Measurements from ENCODE around the gene NAIP. TPM values are rescaled to one million over a fixed set of nuclear protein-coding genes. Genes with fewer than 3 reads are reported as not detected.

Gene NAIP
- polyA plus RNA-seq, 1 donor (not counting 4 experiments of a cell fraction or from before 2014, with no cell fraction given): 1.7 TPM

DNA sequence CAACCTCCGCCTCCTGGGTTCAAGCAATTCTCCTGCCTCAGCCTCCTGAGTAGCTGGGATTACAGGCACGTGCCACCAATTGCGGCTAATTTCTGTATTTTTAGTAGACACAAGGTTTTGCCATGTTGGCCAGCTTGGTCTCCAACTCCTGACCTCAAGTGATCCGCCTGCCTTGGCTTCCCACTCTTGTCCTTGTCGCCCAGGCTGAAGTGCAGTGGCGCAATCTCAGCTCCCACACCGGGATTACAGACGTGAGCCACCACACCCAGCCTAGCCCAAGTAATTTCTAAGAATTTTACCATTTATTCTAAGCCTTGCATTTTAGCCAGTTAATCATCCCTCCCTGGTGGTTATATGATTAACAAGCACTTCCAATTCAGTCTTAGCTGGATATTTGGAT lies 11.0 kb downstream of the NAIP start:
- H3K79me2 ChIP-seq (ENCODE audit: control insufficient read depth, insufficient read depth, low read length): no peaks in the 10 kb centered on the region
- no peaks in the 10 kb centered on the region for H3K27me3 ChIP-seq (ENCODE audit: control insufficient read depth, extremely low read depth, insufficient read depth, low read length)
- no peak overlapping the region for H3K4me2 ChIP-seq (ENCODE audit: control insufficient read depth, extremely low read depth, insufficient read depth, low read depth, low read length)
- no peak for DNase-seq (ENCODE audit: low read depth, low spot score)
- TF ChIP-seq, protein P1, sequence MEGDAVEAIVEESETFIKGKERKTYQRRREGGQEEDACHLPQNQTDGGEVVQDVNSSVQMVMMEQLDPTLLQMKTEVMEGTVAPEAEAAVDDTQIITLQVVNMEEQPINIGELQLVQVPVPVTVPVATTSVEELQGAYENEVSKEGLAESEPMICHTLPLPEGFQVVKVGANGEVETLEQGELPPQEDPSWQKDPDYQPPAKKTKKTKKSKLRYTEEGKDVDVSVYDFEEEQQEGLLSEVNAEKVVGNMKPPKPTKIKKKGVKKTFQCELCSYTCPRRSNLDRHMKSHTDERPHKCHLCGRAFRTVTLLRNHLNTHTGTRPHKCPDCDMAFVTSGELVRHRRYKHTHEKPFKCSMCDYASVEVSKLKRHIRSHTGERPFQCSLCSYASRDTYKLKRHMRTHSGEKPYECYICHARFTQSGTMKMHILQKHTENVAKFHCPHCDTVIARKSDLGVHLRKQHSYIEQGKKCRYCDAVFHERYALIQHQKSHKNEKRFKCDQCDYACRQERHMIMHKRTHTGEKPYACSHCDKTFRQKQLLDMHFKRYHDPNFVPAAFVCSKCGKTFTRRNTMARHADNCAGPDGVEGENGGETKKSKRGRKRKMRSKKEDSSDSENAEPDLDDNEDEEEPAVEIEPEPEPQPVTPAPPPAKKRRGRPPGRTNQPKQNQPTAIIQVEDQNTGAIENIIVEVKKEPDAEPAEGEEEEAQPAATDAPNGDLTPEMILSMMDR (optimal IDR thresholded peaks at IDR 0.05 in 1 of 3, IDR thresholded peaks at IDR 0.05 in 1 of 3, conservative IDR thresholded peaks at IDR 0.05 in 1 of 3; ENCODE audit: extremely low read depth in 1 of 3, insufficient read depth in 2 of 3, low read length in 3 of 3): no peak
- TF ChIP-seq EZH2 (IDR thresholded peaks at IDR 0.05; ENCODE audit: low read length): no peak
- dilution Hi-C loops (cut with MboI; ENCODE audit: extremely low pct_ligation_motif_present, low sequenced_read_pairs): no loop called here
- no peaks in the 10 kb centered on the region for H3K36me3 ChIP-seq (ENCODE audit: control insufficient read depth in 2 of 2, extremely low read depth in 1 of 2, insufficient read depth in 2 of 2, low read length in 2 of 2)
- H3K9me3 ChIP-seq (ENCODE audit: control insufficient read depth, low read depth, low read length): no peaks in the 10 kb centered on the region
- H3K27ac ChIP-seq (ENCODE audit: control insufficient read depth, insufficient read depth, low read length): no peak overlapping the region
- no peak overlapping the region for H2AFZ ChIP-seq (ENCODE audit: control insufficient read depth, low read length)
- H3K9me1 ChIP-seq (ENCODE audit: control insufficient read depth, extremely low read depth, insufficient read depth, low read length): no peaks in the 10 kb centered on the region
- no peaks in the 10 kb centered on the region for H3K4me1 ChIP-seq (ENCODE audit: control insufficient read depth, extremely low read depth, insufficient read depth, low read length)
- no peaks in the 10 kb centered on the region for H4K20me1 ChIP-seq (ENCODE audit: control insufficient read depth, extremely low read depth, insufficient read depth, low read length)
- no peak overlapping the region for H3K4me3 ChIP-seq (ENCODE audit: control insufficient read depth in 2 of 3, extremely low read depth in 1 of 3, insufficient read depth in 2 of 3, low read depth in 1 of 3, low read length in 3 of 3)
- FAIRE-seq: no peak
- no peak overlapping the region for H3K9ac ChIP-seq (ENCODE audit: control insufficient read depth, extremely low read depth, insufficient read depth, low read length)

DNA sequence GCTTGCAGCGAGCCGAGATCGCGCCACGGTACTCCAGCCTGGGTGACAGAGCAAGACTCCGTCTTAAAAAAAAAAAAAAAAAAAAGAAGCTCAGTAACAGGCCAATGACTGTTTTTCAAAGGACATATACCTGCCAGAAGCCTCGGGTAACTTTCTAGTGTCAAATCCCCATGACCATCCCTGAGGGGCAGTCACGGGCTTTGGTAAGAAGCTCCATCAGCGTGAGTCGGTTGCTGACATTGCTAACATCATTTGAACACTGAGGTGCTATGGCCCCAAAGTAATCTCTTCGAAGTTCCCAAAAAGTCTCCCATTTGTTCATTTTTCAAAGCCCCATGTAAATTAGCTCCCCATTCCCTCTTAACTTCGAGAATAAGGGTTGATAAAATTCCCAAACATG lies 11.6 kb downstream of the NAIP start:
- no peak overlapping the region for H3K4me3 ChIP-seq (ENCODE audit: control insufficient read depth in 2 of 3, extremely low read depth in 1 of 3, insufficient read depth in 2 of 3, low read depth in 1 of 3, low read length in 3 of 3)
- H3K9ac ChIP-seq (ENCODE audit: control insufficient read depth, extremely low read depth, insufficient read depth, low read length): no peak overlapping the region
- no peak overlapping the region for H3K27ac ChIP-seq (ENCODE audit: control insufficient read depth, insufficient read depth, low read length)
- no peaks in the 10 kb centered on the region for H3K9me1 ChIP-seq (ENCODE audit: control insufficient read depth, extremely low read depth, insufficient read depth, low read length)
- no peaks in the 10 kb centered on the region for H3K36me3 ChIP-seq (ENCODE audit: control insufficient read depth in 2 of 2, extremely low read depth in 1 of 2, insufficient read depth in 2 of 2, low read length in 2 of 2)
- no peaks in the 10 kb centered on the region for H3K4me1 ChIP-seq (ENCODE audit: control insufficient read depth, extremely low read depth, insufficient read depth, low read length)
- H2AFZ ChIP-seq (ENCODE audit: control insufficient read depth, low read length): no peak overlapping the region
- DNase-seq (ENCODE audit: low read depth, low spot score): no peak
- no peak overlapping the region for H3K4me2 ChIP-seq (ENCODE audit: control insufficient read depth, extremely low read depth, insufficient read depth, low read depth, low read length)
- no peaks in the 10 kb centered on the region for H4K20me1 ChIP-seq (ENCODE audit: control insufficient read depth, extremely low read depth, insufficient read depth, low read length)
- dilution Hi-C loops (cut with MboI; ENCODE audit: extremely low pct_ligation_motif_present, low sequenced_read_pairs): no loop called here
- no peaks in the 10 kb centered on the region for H3K79me2 ChIP-seq (ENCODE audit: control insufficient read depth, insufficient read depth, low read length)
- no peak for FAIRE-seq
- H3K9me3 ChIP-seq (ENCODE audit: control insufficient read depth, low read depth, low read length): no peaks in the 10 kb centered on the region
- H3K27me3 ChIP-seq (ENCODE audit: control insufficient read depth, extremely low read depth, insufficient read depth, low read length): no peaks in the 10 kb centered on the region
- TF ChIP-seq, protein P1 (optimal IDR thresholded peaks at IDR 0.05 in 1 of 3, IDR thresholded peaks at IDR 0.05 in 1 of 3, conservative IDR thresholded peaks at IDR 0.05 in 1 of 3; ENCODE audit: extremely low read depth in 1 of 3, insufficient read depth in 2 of 3, low read length in 3 of 3): no peak
- no peak for TF ChIP-seq EZH2 (IDR thresholded peaks at IDR 0.05; ENCODE audit: low read length)

All from keratinocyte (primary cell).